ENCODE measurements around the gene ASCC1.

GRCh38 chr10:72186982-72187330, 29.1 kb downstream of the ASCC1 start:
- TF ChIP-seq, protein P1, sequence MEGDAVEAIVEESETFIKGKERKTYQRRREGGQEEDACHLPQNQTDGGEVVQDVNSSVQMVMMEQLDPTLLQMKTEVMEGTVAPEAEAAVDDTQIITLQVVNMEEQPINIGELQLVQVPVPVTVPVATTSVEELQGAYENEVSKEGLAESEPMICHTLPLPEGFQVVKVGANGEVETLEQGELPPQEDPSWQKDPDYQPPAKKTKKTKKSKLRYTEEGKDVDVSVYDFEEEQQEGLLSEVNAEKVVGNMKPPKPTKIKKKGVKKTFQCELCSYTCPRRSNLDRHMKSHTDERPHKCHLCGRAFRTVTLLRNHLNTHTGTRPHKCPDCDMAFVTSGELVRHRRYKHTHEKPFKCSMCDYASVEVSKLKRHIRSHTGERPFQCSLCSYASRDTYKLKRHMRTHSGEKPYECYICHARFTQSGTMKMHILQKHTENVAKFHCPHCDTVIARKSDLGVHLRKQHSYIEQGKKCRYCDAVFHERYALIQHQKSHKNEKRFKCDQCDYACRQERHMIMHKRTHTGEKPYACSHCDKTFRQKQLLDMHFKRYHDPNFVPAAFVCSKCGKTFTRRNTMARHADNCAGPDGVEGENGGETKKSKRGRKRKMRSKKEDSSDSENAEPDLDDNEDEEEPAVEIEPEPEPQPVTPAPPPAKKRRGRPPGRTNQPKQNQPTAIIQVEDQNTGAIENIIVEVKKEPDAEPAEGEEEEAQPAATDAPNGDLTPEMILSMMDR (conservative IDR thresholded peaks at IDR 0.05), result no peak
- TF ChIP-seq ZFX (IDR thresholded peaks at IDR 0.05), result no peak
